Transverse colon (tissue), 4 donors: ENCODE results near the gene RDH12.

Experiments
- CTCF ChIP-seq, 5 experiments: fragments of 200-600 bp in 3 of 5; fragments of 450-650 bp in 2 of 5; sonication (generic) in 3 of 5; IDR thresholded peaks; 1 replicate in 2 of 5; 2 replicates in 3 of 5; pipeline ENCODE4 v1.5.1; 2016 to 2017; ENCODE audit warnings: antibody characterized with exemption in 5 of 5, inconsistent platforms in 3 of 5, mild to moderate bottlenecking in 2 of 5, moderate library complexity in 1 of 5
- POLR2A ChIP-seq: fragments of 450-650 bp; IDR thresholded peaks from one replicate; pipeline ENCODE4 v1.6.1; 2016; ENCODE audit warnings: antibody characterized with exemption, mild to moderate bottlenecking, moderate library complexity
- POLR2AphosphoS5 ChIP-seq, 3 donors: sonication (generic); formaldehyde crosslinking; IDR thresholded peaks; one replicate each; pipeline ENCODE4 v1.6.1; 2016; ENCODE audit warnings: antibody characterized with exemption in 3 of 3

GRCh38 chr14:67746927-67747326, 45.2 kb downstream of the RDH12 start:
- no peak for TF ChIP-seq CTCF (IDR thresholded peaks at IDR 0.05)
- TF ChIP-seq POLR2A, result no peak
- no peak for TF ChIP-seq POLR2AphosphoS5 (IDR thresholded peaks at IDR 0.05)
